Measurements from ENCODE around the gene BEGAIN. TPM values are rescaled to one million over a fixed set of nuclear protein-coding genes. Genes with fewer than 3 reads are reported as not detected.
A peak's percentile ranks its signal among the peaks of the same experiment; 100 is the strongest.

BEGAIN gene
- total and polyA plus RNA-seq, 11 donors, result 0.14 to 2.8 (median 0.75) TPM

GRCh38 chr14:100536121-100536510 is 51.1 kb downstream of the BEGAIN start:
- peak in 3 of 5 donors; percentile 1 to 50 (median 4) for DNase-seq
- TF ChIP-seq CTCF (IDR thresholded peaks at IDR 0.05) (no peak), POLR2A (IDR thresholded peaks at IDR 0.05) (no peak)
- 83 to 93% (median 90%) methylated on average over 8 of the region's 8 CpGs for WGBS, 4 donors

GRCh38 chr14:100535287-100536120 is 51.7 kb downstream of the BEGAIN start:
- ATAC-seq (no peak), DNase-seq (peak in 3 of 5 donors; percentile 10 to 39 (median 17))
- Histone ChIP-seq H3K9me3 (no peaks in the 10 kb centered on the region), H3K36me3 (no peaks in the 10 kb centered on the region), H3K4me1 (peaks cover 0 to 18% (median 0%) of the 10 kb centered on the region in 12 donors), H3K27ac (no peak overlapping the region), H3K27me3 (no peaks in the 10 kb centered on the region), H3K4me3 (no peak overlapping the region)
- TF ChIP-seq CTCF (IDR thresholded peaks at IDR 0.05) (no peak), POLR2A (IDR thresholded peaks at IDR 0.05) (no peak)
- intact Hi-C loops (cut with DNase I), result loop anchor here in 1 of 10 donors (10.0 kb wide), 1 partner anchor 109 kb away; no protein-coding TSS in a partner anchor
- WGBS, 4 donors, result 86 to 96% (median 90%) methylated on average over 13 to 16 of the region's 16 CpGs

More at GRCh38 chr14:100536121-100536510, 51.1 kb downstream of the BEGAIN start:
- H3K27ac ChIP-seq, result no peak overlapping the region
- H3K4me3 ChIP-seq, result no peak overlapping the region
- H3K9me3 ChIP-seq, result no peaks in the 10 kb centered on the region
- intact Hi-C loops (cut with DNase I), result loop anchor here in 1 of 10 donors (10.0 kb wide), 1 partner anchor 109 kb away; no protein-coding TSS in a partner anchor
- peaks cover 0 to 18% (median 0%) of the 10 kb centered on the region in 12 donors for H3K4me1 ChIP-seq
- H3K36me3 ChIP-seq, result no peaks in the 10 kb centered on the region
- H3K27me3 ChIP-seq, result no peaks in the 10 kb centered on the region
- no peak for ATAC-seq

GRCh38 chr14:100534528-100535286 is 52.5 kb downstream of the BEGAIN start:
- no peaks in the 10 kb centered on the region for H3K27me3 ChIP-seq
- intact Hi-C loops (cut with DNase I), result loop anchor here in 1 of 10 donors (10.0 kb wide), 1 partner anchor 110 kb away; no protein-coding TSS in a partner anchor
- H3K4me3 ChIP-seq, result no peak overlapping the region
- no peak for ATAC-seq
- peak in 2 of 5 donors; percentile 2 to 33 for DNase-seq
- H3K36me3 ChIP-seq, result peaks cover 0 to 5% (median 0%) of the 10 kb centered on the region in 9 donors
- H3K4me1 ChIP-seq, result peaks cover 0 to 18% (median 0%) of the 10 kb centered on the region in 12 donors
- no peak overlapping the region for H3K27ac ChIP-seq
- TF ChIP-seq POLR2A (IDR thresholded peaks at IDR 0.05), result no peak
- no peak for TF ChIP-seq CTCF (IDR thresholded peaks at IDR 0.05)
- H3K9me3 ChIP-seq, result no peaks in the 10 kb centered on the region
- WGBS, 4 donors, result 73 to 88% (median 82%) methylated on average over 6 to 13 of the region's 13 CpGs

Measured in heart left ventricle (tissue), 16 donors.